Hippocampal formation (tissue), 2 donors: ENCODE measurements around the gene AP1S1.
"Not testable (repeated sequence)": the region's sequence is repeated elsewhere in the genome, so short reads cannot be mapped to it uniquely, and the experiment has no call there.

Source experiments
- DNase-seq, 2 donors: peaks; one replicate each; lab custom pipeline; 2025; lab: John Stamatoyannopoulos, UW

The AP1S1 gene

GRCh38 chr7:101125989-101126650, 28.2 kb upstream of the AP1S1 start:
- DNase-seq: peak in 1 of 2 donors; percentile 12

- peak in 1 of 2 donors; percentile 10 for DNase-seq
Measured at GRCh38 chr7:101126651-101127459, 27.4 kb upstream of the AP1S1 start, which contains the start of gene SERPINE1. SERPINE1 (plus strand) TSS chr7:101127104; CDS start chr7:101128394, 1,290 bp downstream.

- no peak for DNase-seq
Measured at GRCh38 chr7:101127460-101128039, 26.7 kb upstream of the AP1S1 start.

GRCh38 chr7:101128040-101128834, 26.0 kb upstream of the AP1S1 start:
- DNase-seq: no peak

- DNase-seq: no peak
Measured at GRCh38 chr7:101129603-101130117, 24.6 kb upstream of the AP1S1 start.

GRCh38 chr7:101132626-101133600, 21.4 kb upstream of the AP1S1 start:
- not testable (repeated sequence) for DNase-seq

- no peak for DNase-seq
Measured at GRCh38 chr7:101133621-101134398, 20.5 kb upstream of the AP1S1 start.

- no peak for DNase-seq
Measured at GRCh38 chr7:101134399-101134980, 19.8 kb upstream of the AP1S1 start.

- DNase-seq: no peak
Measured at GRCh38 chr7:101137651-101138212, 16.5 kb upstream of the AP1S1 start.

GRCh38 chr7:101138213-101138870, 15.9 kb upstream of the AP1S1 start:
- no peak for DNase-seq

GRCh38 chr7:101140339-101140699, 14.0 kb upstream of the AP1S1 start:
- no peak for DNase-seq

GRCh38 chr7:101140746-101141382, 13.4 kb upstream of the AP1S1 start:
- DNase-seq: no peak

- no peak for DNase-seq
Measured at GRCh38 chr7:101151908-101152651, 2.2 kb upstream of the AP1S1 start.

GRCh38 chr7:101154693-101155102, 422 bp downstream of the AP1S1 start:
- DNase-seq: no peak

GRCh38 chr7:101155303-101155702, 1.0 kb downstream of the AP1S1 start:
- DNase-seq: no peak

GRCh38 chr7:101156277-101156676, 2.0 kb downstream of the AP1S1 start:
- no peak for DNase-seq

GRCh38 chr7:101156866-101157589, 2.8 kb downstream of the AP1S1 start:
- no peak for DNase-seq
